Ammon's horn (tissue), 1 donor: ENCODE data around the gene ASIC2.
A peak's percentile ranks its signal among the peaks of the same experiment; 100 is the strongest.

Experiments
- DNase-seq: peaks from one replicate; pipeline ENCODE4 v3.0.0-alpha.2; 2016; ENCODE audit warnings: low spot score

Gene ASIC2

DNA sequence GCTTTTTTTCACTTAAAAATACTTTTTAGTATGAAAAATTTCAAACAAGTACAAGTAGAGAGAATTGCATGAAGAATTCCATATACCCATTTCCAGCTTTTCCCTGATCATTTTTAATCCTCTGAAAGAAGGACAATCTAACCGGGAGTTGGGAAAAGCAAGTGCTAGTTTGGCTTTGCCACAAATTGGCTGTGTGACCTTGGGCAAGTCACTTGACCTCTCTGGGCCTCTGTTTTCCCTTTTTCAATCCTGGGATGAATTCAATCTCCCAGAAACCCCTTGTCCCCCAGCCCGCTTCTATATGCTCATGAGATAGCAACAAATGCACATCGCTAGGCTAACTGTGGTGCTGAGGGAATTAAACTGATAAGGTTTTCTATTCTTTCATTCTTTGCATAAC, 49.4 kb downstream of the ASIC2 start:
- no peak for DNase-seq

DNA sequence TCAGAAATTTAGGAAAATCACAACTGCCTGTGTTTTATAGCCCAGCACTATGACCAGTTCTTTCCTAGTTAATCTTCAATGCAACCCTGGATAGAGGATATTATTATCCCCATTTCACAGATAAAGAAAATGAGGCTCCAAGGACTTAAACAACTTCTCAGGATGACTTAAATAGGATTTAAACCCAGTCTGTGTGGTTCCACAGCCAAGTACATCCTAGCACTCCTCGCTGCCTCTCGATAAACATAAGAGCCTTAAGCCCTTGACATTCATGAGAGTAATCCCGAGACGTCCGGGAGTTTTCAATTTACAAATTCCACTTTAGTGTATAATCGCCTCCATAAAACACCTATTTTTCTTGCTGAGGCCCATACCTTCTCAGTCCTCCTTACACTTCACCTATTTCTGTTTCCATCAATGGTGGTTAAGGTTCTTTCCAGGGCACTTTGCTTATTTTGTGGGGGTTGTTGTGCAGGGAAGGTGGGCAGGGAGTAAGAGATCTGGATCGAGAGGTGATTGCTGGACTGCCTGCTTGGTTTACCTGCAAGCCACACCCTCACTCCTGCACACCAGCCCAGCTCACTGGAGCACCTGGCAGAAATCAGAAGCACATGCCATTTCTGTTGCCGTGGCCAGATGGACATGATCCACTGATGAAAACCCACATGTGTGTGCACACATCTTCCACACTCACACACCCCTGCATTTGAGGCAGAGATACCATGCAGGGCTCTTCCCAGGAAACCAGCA, 50.5 kb downstream of the ASIC2 start:
- no peak for DNase-seq

DNA sequence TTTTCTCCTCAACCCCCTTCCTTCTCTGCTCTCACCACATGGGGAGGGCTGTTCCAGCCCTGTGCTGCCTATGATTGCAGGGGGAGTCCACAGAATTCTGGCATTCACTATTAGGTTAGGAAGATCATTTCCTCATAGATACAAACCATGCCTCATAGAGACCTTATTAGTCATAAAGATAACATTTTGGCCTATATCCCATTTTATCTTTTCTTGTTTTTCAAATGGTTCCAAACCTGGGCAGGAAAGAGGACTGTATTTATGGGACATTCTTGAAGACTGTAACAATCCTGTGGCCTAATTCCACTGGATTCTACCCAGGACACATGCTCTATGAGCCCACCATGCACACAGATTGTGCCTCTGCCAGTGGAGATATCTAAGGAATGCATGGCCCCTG, 51.7 kb downstream of the ASIC2 start:
- DNase-seq, result no peak

GRCh38 chr17:33240362-33240761, 52.7 kb downstream of the ASIC2 start:
- no peak for DNase-seq

DNA sequence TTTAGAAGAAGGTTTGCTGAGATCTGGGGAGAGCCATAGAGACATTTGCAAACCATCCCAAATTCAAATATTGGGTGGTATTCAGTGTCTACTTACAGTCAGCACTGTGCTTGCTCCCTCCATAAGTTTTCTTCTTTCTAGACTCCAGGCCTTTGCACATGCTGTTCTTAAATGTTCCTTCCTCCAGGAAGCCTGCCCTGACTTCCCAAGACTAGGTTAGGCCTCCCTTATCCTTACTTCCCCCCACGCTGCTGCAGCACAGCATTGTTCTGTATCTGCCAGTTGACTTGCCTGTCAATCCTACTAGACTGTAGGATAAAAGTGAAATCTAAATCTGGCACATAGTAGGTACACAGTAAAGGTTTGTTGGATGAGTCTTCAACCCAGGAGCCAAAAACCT, 53.4 kb downstream of the ASIC2 start:
- DNase-seq, result no peak

DNA sequence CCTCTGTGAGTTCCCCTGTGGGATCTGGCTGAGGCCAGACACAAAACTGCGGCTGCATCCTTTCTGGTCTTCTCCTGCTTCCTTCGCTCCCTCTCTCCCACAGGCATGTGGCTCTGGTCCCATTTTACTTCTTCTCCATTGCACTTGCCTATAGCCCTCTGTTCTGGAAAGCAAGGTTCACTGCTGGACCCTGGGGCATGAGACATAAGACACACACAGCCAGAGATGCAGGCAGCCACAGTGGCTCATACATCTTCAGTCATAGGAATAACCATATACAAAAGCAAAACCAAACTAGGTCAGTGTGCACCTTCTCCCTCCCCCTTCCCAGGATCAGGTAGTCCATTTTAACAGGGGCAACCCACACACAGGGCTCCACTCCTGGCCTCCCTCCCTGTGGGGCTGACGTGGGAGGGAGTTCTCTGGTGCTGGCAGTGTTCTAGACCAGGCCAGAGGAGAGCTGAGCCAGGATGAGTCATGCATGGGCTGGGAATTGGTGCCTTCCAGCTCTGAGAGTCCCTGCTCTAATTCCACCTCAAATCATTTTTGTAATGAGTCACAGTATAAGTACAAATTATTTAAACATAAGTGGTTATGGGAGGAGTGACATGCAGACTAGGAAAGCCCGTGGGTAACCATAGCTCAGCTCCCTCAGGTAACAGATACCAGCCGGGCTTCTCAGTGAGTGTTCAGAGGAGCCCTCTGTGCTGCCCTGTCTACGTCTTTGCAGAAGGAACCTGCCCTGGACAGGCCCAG, 58.0 kb downstream of the ASIC2 start:
- DNase-seq, result peak; percentile 61

DNA sequence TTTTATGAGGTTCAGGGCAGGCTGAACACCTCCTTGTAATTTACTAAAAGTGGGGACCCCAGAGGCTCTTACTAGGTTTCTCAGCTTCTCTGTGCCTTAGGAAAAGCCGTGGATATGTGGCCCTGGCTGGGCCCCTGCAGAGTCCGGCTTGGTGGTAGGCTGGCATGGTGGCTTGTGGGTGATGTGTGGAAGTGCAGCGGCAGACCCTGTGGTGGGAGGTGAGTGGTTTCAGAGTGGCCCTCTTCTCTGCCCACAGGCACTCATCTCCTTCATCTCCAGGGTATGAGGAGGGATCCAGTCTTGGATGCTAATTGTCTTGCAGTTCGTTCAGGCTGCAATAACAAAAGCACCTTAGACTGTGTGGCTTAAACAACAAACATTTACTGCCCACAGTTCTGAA, 58.9 kb downstream of the ASIC2 start:
- no peak for DNase-seq

DNA sequence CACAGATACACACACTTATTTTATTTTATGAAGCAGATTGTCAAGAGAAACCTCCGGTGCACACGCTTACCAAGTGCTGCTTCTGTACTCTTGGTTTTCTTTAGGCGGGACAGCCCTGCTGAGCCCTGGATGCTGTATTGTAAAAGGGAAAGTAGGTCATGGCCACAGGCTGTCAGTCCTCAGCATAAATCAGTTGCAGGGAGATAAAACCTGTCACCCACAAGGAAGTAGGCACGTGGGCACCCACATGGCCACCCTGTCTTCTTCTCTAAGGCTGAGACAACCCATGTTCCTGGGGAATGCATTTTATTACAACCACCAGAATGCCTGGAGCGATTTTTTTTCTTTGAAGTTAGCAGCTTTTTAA, 59.3 kb downstream of the ASIC2 start:
- DNase-seq, result no peak

GRCh38 chr17:33229499-33229898, 63.6 kb downstream of the ASIC2 start:
- DNase-seq, result no peak

DNA sequence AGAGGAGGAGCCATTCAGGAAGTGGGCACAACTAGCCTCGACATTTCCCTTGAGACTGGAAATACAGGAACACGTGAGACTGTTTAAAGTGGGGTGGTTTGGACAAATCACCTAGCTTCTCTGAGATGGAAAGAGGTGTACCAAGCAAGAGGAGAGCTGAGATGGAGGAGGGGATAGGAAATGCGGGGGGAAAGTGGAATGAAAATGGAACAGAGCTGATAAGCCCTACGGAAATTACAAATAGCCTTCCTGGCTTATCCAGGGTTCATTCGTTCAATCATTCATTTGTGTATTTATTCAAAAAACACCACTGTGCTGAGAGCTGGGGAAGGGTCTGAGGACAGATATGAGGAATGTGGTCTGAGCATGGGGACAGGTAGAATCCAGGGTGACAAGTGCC, 64.1 kb downstream of the ASIC2 start:
- no peak for DNase-seq

GRCh38 chr17:33228548-33228947, 64.5 kb downstream of the ASIC2 start:
- no peak for DNase-seq

DNA sequence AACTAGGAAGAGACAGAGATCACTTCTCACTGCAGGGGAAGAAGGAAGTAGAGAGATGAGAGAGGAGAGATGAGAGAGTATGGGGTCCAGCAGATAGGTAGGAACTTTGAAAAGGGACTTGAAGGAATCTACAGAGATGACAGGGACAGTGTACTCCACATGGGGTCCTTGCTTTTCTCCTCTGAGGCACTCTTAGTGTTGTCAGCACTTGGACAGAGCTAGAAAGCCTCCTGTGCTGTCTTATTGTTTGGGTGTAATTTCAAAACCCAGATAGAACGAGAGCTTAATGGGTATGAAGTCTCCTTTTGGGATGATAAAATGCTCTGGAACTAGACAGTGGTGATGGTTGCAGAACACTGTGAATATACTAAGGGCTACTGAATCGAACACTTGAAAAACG, 65.2 kb downstream of the ASIC2 start:
- DNase-seq, result no peak

- DNase-seq, result no peak
These were observed 67.1 kb downstream of the ASIC2 start for GRCh38 chr17:33225994-33226393.

- DNase-seq, result no peak
These were observed 67.6 kb downstream of the ASIC2 start for GRCh38 chr17:33225509-33225908.

DNA sequence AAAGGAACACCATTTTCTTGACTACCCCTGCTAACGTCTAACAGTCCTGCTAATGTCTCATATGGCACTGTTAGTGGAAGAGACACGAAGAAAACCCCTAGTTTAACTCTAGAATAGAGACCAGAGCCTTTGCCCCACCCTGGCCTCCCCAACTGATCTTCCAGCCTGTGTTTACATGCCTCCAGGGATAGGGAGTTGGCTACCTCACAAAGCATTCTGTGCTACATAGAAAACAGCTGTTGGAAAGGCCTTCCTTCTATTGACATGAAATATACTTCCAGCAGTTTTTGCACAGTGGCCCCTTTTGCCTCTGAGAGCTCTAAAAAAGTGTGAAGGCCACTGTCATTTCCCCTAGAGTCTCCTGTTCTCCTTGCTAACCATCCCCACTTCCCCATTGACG, 73.1 kb downstream of the ASIC2 start:
- no peak for DNase-seq

- peak; percentile 24 for DNase-seq
These were observed 74.1 kb downstream of the ASIC2 start for GRCh38 chr17:33218698-33219601.

- DNase-seq, result no peak
These were observed 75.2 kb downstream of the ASIC2 start for GRCh38 chr17:33217891-33218290.

DNA sequence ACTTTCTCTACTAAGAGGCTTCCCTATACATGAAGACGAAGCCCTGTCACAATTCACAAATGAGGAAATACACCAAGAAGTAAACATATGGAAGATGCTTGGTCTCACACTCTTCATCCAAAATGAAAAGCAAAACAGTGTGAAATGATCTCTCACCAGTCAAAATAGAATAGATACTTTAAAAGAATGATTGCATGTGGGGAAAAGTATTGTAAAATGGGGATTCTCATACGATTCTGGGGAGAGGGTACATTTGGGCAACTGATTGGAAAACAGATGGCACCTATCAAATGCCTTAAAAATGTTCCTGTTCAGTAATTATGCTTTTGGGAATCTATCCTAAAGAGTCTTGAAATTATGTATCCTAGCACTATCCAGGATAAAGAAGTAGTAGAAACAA, 78.1 kb downstream of the ASIC2 start:
- DNase-seq, result no peak

DNA sequence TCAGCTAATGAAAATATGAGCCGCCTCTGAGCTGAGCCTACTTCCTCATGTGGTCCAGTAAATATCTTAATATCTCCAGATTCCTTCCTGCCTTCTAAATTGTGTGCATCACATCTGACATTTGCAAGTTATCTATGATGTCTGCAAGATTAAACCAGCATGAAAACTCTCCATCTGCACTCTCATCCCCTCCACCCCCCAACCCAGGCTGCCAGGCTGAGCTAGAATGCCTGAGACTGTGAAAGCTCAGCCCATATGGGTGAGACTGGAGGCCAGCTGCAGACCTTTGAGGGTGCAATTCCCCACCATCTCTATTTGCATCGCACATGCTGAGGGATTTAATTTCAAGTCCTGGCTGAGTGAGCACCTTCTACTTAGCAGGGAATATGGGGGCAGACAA, 82.8 kb downstream of the ASIC2 start:
- no peak for DNase-seq

- DNase-seq, result no peak
These were observed 83.4 kb downstream of the ASIC2 start for GRCh38 chr17:33209671-33210070.

DNA sequence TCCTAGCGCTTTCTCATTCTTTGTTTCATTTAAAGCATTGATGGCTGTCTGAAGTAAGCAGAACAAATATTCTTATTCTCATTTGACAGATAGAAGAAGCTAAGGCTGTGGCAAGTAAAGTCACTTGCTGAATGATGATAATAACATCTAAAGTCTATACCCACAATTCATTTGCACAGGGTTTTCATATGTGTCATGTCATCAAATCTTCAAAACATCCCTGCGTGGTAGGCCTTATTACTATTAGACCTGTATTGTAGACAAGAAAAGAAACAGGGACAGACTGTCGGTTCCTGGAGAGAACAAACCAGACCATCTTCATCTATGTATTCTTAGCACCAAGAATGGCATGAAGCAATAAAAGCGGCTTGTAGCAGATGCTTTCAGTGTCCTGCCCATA, 85.9 kb downstream of the ASIC2 start:
- no peak for DNase-seq

DNA sequence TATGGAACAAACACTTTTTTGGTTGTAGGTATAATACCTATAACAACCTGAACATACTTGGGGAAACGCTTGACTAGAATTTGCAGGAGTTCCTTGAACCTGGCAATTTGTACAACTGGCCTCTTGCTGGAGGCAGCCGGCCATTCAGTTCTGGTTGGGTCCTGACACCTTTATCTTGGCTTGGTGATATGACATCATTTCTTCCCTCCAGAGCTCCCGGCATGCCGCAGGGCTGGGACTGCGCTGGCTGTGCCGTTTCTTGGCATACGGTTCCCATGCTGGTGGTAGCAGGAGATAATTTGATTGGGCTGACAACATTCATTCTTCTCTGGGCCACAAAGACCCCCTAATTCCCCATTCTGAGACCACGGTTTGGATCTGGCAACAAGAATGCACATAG, 87.5 kb downstream of the ASIC2 start:
- no peak for DNase-seq

DNA sequence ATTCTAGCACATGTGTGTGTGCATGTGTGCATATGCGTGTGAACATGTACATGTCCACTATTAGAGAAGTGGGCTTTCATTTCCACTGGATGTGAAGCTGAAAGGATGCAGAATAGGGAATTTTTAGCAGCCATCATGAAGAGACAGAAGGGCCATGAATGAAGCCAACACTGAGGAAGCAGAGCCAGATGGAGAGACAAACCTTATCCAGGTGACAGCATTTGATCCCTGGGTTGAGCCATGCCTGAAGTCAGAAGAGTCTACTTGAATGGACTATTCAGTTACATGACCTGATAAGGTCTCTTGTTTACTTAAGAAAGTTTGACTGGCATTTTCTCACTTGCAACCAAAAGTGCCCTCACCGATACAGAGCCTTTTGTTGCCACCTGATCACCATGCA, 88.4 kb downstream of the ASIC2 start:
- DNase-seq, result no peak
